UCSD-AML1 (cell line): ENCODE measurements around the gene PWP1.

Experiments used
- DNase-seq: peaks from one replicate; lab custom pipeline; 2025; ENCODE audit not compliant: unreplicated experiment; lab: John Stamatoyannopoulos, UW

PWP1 gene

GRCh38 chr12:107732365-107732764, 46.8 kb downstream of the PWP1 start:
- DNase-seq = peak; percentile 50

GRCh38 chr12:107734139-107734538, 48.5 kb downstream of the PWP1 start:
- no peak for DNase-seq

- no peak for DNase-seq
Observed at GRCh38 chr12:107735763-107736162, 50.2 kb downstream of the PWP1 start.

- no peak for DNase-seq
Observed at GRCh38 chr12:107736914-107737313, 51.3 kb downstream of the PWP1 start.

GRCh38 chr12:107748472-107748871, 62.9 kb downstream of the PWP1 start:
- no peak for DNase-seq

- DNase-seq = no peak
Observed at GRCh38 chr12:107749083-107749482, 63.5 kb downstream of the PWP1 start.

GRCh38 chr12:107759410-107759809, 73.8 kb downstream of the PWP1 start:
- no peak for DNase-seq

- DNase-seq = no peak
Observed at GRCh38 chr12:107760207-107760808, 74.7 kb downstream of the PWP1 start.

- peak; percentile 97 for DNase-seq
Observed at GRCh38 chr12:107760809-107761501, 75.4 kb downstream of the PWP1 start, which contains the start of gene PRDM4. Gene PRDM4, minus strand, starts transcription at chr12:107761137. Its CDS starts 622 bp downstream, at chr12:107760515.

GRCh38 chr12:107761502-107761904, 75.9 kb downstream of the PWP1 start:
- DNase-seq = peak; percentile 40
